NCI-H1092 treated with DMSO at 0.1 percent for 48 hours (cell line): ENCODE measurements around the gene RIT1.
A peak's percentile ranks its signal among the peaks of the same experiment; 100 is the strongest.

Experiments
- DNase-seq: peaks from one replicate; lab custom pipeline; 2025; lab: John Stamatoyannopoulos, UW

Gene RIT1

GRCh38 chr1:155911156-155912055 is at the start of gene RIT1:
RIT1 (minus strand) TSS chr1:155911349; CDS start chr1:155910761, 588 bp downstream.
- peak; percentile 78 for DNase-seq

- no peak for DNase-seq
These were observed 49.1 kb upstream of the RIT1 start for GRCh38 chr1:155960081-155960745.

- no peak for DNase-seq
These were observed 46.3 kb upstream of the RIT1 start for GRCh38 chr1:155957411-155957915.

GRCh38 chr1:155954645-155955044 is 43.5 kb upstream of the RIT1 start:
- DNase-seq = no peak

GRCh38 chr1:155952505-155952890 is 41.3 kb upstream of the RIT1 start:
- DNase-seq = no peak

GRCh38 chr1:155951753-155952504 is 40.8 kb upstream of the RIT1 start:
- DNase-seq = no peak

- DNase-seq = no peak
These were observed 39.7 kb upstream of the RIT1 start for GRCh38 chr1:155950829-155951228.

GRCh38 chr1:155947741-155948140 is 36.6 kb upstream of the RIT1 start:
- no peak for DNase-seq

- no peak for DNase-seq
These were observed 36.1 kb upstream of the RIT1 start for GRCh38 chr1:155947292-155947691.

- DNase-seq = no peak
These were observed 35.6 kb upstream of the RIT1 start for GRCh38 chr1:155946633-155947219.

- peak; percentile 90 for DNase-seq
These were observed 33.3 kb upstream of the RIT1 start for GRCh38 chr1:155944444-155944799.

GRCh38 chr1:155942578-155943141 is 31.5 kb upstream of the RIT1 start:
- DNase-seq = no peak

GRCh38 chr1:155941845-155942531 is 30.8 kb upstream of the RIT1 start:
- DNase-seq = no peak

- peak; percentile 74 for DNase-seq
These were observed 30.1 kb upstream of the RIT1 start, which contains the start of gene RXFP4 for GRCh38 chr1:155940993-155941844. RXFP4 (plus strand) TSS chr1:155941638; CDS start chr1:155941710, 72 bp downstream.

- DNase-seq = peak; percentile 74
These were observed 29.4 kb upstream of the RIT1 start for GRCh38 chr1:155940482-155940992.

- DNase-seq = peak; percentile 71
These were observed 27.1 kb upstream of the RIT1 start for GRCh38 chr1:155938220-155938627.

GRCh38 chr1:155934936-155935590 is 23.9 kb upstream of the RIT1 start:
- peak; percentile 63 for DNase-seq

- DNase-seq = peak; percentile 100
These were observed 23.2 kb upstream of the RIT1 start, which contains the start of gene KHDC4 for GRCh38 chr1:155934097-155934935. KHDC4 (minus strand) TSS chr1:155934413; CDS start chr1:155934373, 40 bp downstream.
